B cell (primary cell): Measurements from ENCODE around the gene RPL41. TPM values are rescaled to one million over a fixed set of nuclear protein-coding genes. Genes with fewer than 3 reads are reported as not detected.

ENCODE experiments used
- ATAC-seq: fragments of 200-7000 bp; cut with Tn5 transposase; one replicate; pipeline ENCODE4 v1.10.0; 2021; ENCODE audit warnings: low read depth, mild to moderate bottlenecking, moderate number of reproducible peaks, moderate library complexity
- CTCF ChIA-PET: fragments of 350-600 bp; sonication (Branson Sonifier 250); formaldehyde crosslinking; loops from one replicate; lab custom pipeline; 2021; ENCODE audit warnings: antibody characterized with exemption, inconsistent platforms; lab: Charles Lee
- POLR2A ChIA-PET: fragments of 350-600 bp; sonication (Branson Sonifier 250); formaldehyde crosslinking; loops from one replicate; lab custom pipeline; 2021; ENCODE audit warnings: antibody characterized with exemption; lab: Charles Lee
- DNase-seq: peaks from one replicate; pipeline ENCODE4 v3.0.0; 2013
- H2AFZ ChIP-seq: 2 replicates; pipeline ENCODE4 v1.6.1; 2012; ENCODE audit warnings: mild to moderate bottlenecking, low read depth, low read length; ENCODE audit not compliant: insufficient read depth, poor library complexity, severe bottlenecking
- H3K27ac ChIP-seq, 2 donors: 1 replicate in 1 of 2; 2 replicates in 1 of 2; pipeline ENCODE4 v1.5.1; 2012 to 2013; ENCODE audit warnings: low read length in 2 of 2, mild to moderate bottlenecking in 2 of 2, moderate library complexity in 1 of 2
- H3K27me3 ChIP-seq, 4 experiments: fragments of 200-600 bp in 1 of 4; sonication (generic) in 1 of 4; replicated peaks in 1 of 4; 1 replicate in 2 of 4; 2 replicates in 2 of 4; pipeline versions ENCODE4 v1.6.1 to v1.7.0; 2013 to 2016; ENCODE audit warnings: low read length in 3 of 4, mild to moderate bottlenecking in 2 of 4, mixed read lengths in 1 of 4, moderate library complexity in 1 of 4; ENCODE audit not compliant: insufficient read depth in 4 of 4, control insufficient read depth in 3 of 4; ENCODE audit errors: control extremely low read depth in 1 of 4
- H3K36me3 ChIP-seq, 2 experiments: replicated peaks in 1 of 2; 1 replicate in 1 of 2; 2 replicates in 1 of 2; pipeline versions ENCODE4 v1.6.1 to v1.7.1; 2013; ENCODE audit warnings: low read length in 1 of 2; ENCODE audit not compliant: insufficient read depth in 2 of 2, control insufficient read depth in 1 of 2; ENCODE audit errors: control extremely low read depth in 1 of 2, extremely low read depth in 1 of 2
- H3K4me1 ChIP-seq, 2 donors: fragments of 200-600 bp in 1 of 2; sonication (generic) in 1 of 2; 1 replicate in 1 of 2; 2 replicates in 1 of 2; pipeline versions ENCODE4 v1.5.1 to v1.6.1; 2013 to 2017; ENCODE audit warnings: low read length in 2 of 2; ENCODE audit not compliant: control insufficient read depth in 2 of 2, insufficient read depth in 2 of 2
- H3K4me2 ChIP-seq: replicated peaks from 2 replicates; pipeline ENCODE3; 2012; ENCODE audit warnings: mild to moderate bottlenecking, low read depth, low read length; ENCODE audit not compliant: poor library complexity, severe bottlenecking
- H3K4me3 ChIP-seq, 5 experiments: fragments of 200-600 bp in 1 of 5; sonication (generic) in 1 of 5; 1 replicate in 3 of 5; 2 replicates in 2 of 5; pipeline versions ENCODE4 v1.5.1 to v1.7.0; 2011 to 2016; ENCODE audit warnings: low read length in 4 of 5, mild to moderate bottlenecking in 4 of 5, low read depth in 2 of 5, control low read depth in 1 of 5, moderate library complexity in 1 of 5; ENCODE audit not compliant: insufficient read depth in 1 of 5; ENCODE audit errors: control extremely low read depth in 1 of 5, extremely low read depth in 1 of 5
- H3K79me2 ChIP-seq: fragments of 200-600 bp; sonication (generic); one replicate; pipeline ENCODE4 v1.6.0; 2016; ENCODE audit warnings: low read length; ENCODE audit not compliant: control insufficient read depth, insufficient read depth
- H3K9ac ChIP-seq: fragments of 200-600 bp; sonication (generic); 2 replicates; pipeline ENCODE4 v1.6.1; 2017; ENCODE audit warnings: mild to moderate bottlenecking, low read length, moderate library complexity
- H3K9me3 ChIP-seq, 3 donors: one replicate each; pipeline versions ENCODE4 v1.6.1 to v1.7.1; 2013; ENCODE audit warnings: low read length in 2 of 3; ENCODE audit not compliant: control insufficient read depth in 2 of 3, insufficient read depth in 1 of 3; ENCODE audit errors: control extremely low read depth in 1 of 3
- H4K20me1 ChIP-seq: 2 replicates; pipeline ENCODE4 v1.6.0; 2012; ENCODE audit warnings: mild to moderate bottlenecking, low read length; ENCODE audit not compliant: insufficient read depth, control insufficient read depth, poor library complexity, severe bottlenecking
- H3K27ac Mint-ChIP-seq: one replicate; pipeline ENCODE4 v1.8.0; 2021; ENCODE audit warnings: mixed read lengths
- H3K27me3 Mint-ChIP-seq: one replicate; pipeline ENCODE4 v1.8.0; 2021; ENCODE audit warnings: mixed read lengths
- H3K4me1 Mint-ChIP-seq: one replicate; pipeline ENCODE4 v1.8.0; 2021; ENCODE audit warnings: mixed read lengths
- H3K4me3 Mint-ChIP-seq: one replicate; pipeline ENCODE4 v1.8.0; 2021; ENCODE audit warnings: mixed read lengths
- H3K9me3 Mint-ChIP-seq: one replicate; pipeline ENCODE4 v1.8.0; 2022; ENCODE audit warnings: mixed read lengths; ENCODE audit not compliant: insufficient read depth
- CTCF ChIP-seq: fragments of 200-600 bp; IDR thresholded peaks from one replicate; pipeline ENCODE4 v1.8.0; 2022; ENCODE audit warnings: antibody characterized with exemption, mild to moderate bottlenecking
- EZH2 ChIP-seq: IDR thresholded peaks from 2 replicates; pipeline ENCODE4 v1.6.1; 2012; ENCODE audit warnings: borderline replicate concordance, low read depth, mild to moderate bottlenecking, moderate library complexity, low read length; ENCODE audit not compliant: insufficient read depth, poor library complexity, severe bottlenecking
- WGBS: methylation state at CpG from one replicate; pipeline ENCODE4 v1.1.5; 2013; ENCODE audit warnings: missing lambda C conversion rate; ENCODE audit not compliant: insufficient coverage; 5-methylcytosine and 5-hydroxymethylcytosine counted together
- intact Hi-C: fragments of 100-400 bp; cut with micrococcal nuclease; formaldehyde crosslinking; loops from one replicate; pipeline ENCODE4 v1.10.0; 2022
- polyA plus RNA-seq: library from polyadenylated mRNA; depleted of rRNA; stranded (reverse); fragments of >200 nt; gene quantifications from 2 replicates; pipeline ENCODE4 v1.2.3, GENCODE V29; 2012
- total RNA-seq, 2 donors: library from RNA; stranded (reverse); fragments of 120-200 nt in 1 of 2; gene quantifications; 1 replicate in 1 of 2; 2 replicates in 1 of 2; pipeline versions ENCODE4 v1.2.3 to v1.2.4, GENCODE V29; 2013 to 2022

The RPL41 gene
- total and polyA plus RNA-seq, 2 donors (not counting 1 experiment from before 2014, with no cell fraction given): 4,738 to 10,371 TPM

- H3K4me1 Mint-ChIP-seq: peaks cover 38% of the 10 kb centered on the region
- peak overlapping the region; percentile 100 for H3K4me3 Mint-ChIP-seq
- peak overlapping the region; percentile 92 for H3K27ac Mint-ChIP-seq
- Histone ChIP-seq H4K20me1 (no peaks in the 10 kb centered on the region), H3K4me2 (peak overlapping the region; percentile 83), H3K9ac (peak overlapping the region; percentile 83), H3K4me3 (peak overlapping the region; percentile 56 to 93 (median 86)), H3K27me3 (no peaks in the 10 kb centered on the region), H3K9me3 (no peaks in the 10 kb centered on the region), H3K4me1 (peaks cover 18 to 23% of the 10 kb centered on the region in 2 donors), H3K79me2 (peaks cover 27% of the 10 kb centered on the region), H2AFZ (peak overlapping the region; percentile 88), H3K36me3 (peaks cover 0 to 22% of the 10 kb centered on the region in 2 experiments), H3K27ac (peak overlapping the region; percentile 66 to 67)
- DNase-seq (no peak), ATAC-seq (no peak)
- ChIA-PET CTCF (interaction anchor here (0.8 to 3.7 kb wide), 5 partner anchors 13 to 86 kb away, joined by 3 to 34 read pairs (median 10); partner anchors contain the start of genes RPL41, SMARCC2 and ZC3H10), POLR2A (interaction anchor here (0.6 to 2.5 kb wide), 8 partner anchors 13 to 130 kb away, joined by 3 to 42 read pairs (median 5); partner anchors contain the start of genes ERBB3, ESYT1, RAB5B and RNF41)
- no peaks in the 10 kb centered on the region for H3K27me3 Mint-ChIP-seq
- H3K9me3 Mint-ChIP-seq: no peaks in the 10 kb centered on the region
- 4% methylated on average over 7 of the region's 8 CpGs for WGBS
- intact Hi-C loops: loop anchor here (1.0 to 5.0 kb wide), 10 partner anchors 13 to 286 kb away; partner anchors contain the start of genes MYL6B, RAB5B, RPL41 and RPS26
- TF ChIP-seq CTCF: no peak
- TF ChIP-seq EZH2: no peak
These were observed 12.7 kb upstream of the RPL41 start for GRCh38 chr12:56103823-56104108.
